Measurements from ENCODE around the gene SLC66A3. TPM values are rescaled to one million over a fixed set of nuclear protein-coding genes. Genes with fewer than 3 reads are reported as not detected.

The SLC66A3 gene
- polyA plus RNA-seq, 1 experiment: 64.4 TPM

GRCh38 chr2:11133936-11134320 lies 21.3 kb upstream of the SLC66A3 start:
- CTCF ChIA-PET: interaction anchor here (1.0 to 17.6 kb wide), 16 partner anchors 9 to 547 kb away, joined by 3 to 421 read pairs (median 10); partner anchors contain the start of gene E2F6
- POLR2A ChIA-PET: no interaction called here

GRCh38 chr2:11134349-11134748 lies 20.9 kb upstream of the SLC66A3 start:
- TF ChIP-seq CTCF (IDR thresholded peaks at IDR 0.05; ENCODE audit: insufficient read depth, low read depth, low read length): no peak
- no peak overlapping the region for H3K4me3 ChIP-seq (ENCODE audit: low read depth, low read length)
- H3K27me3 ChIP-seq (ENCODE audit: control insufficient read depth, insufficient read depth, low read length): 0 out of 2 replicates have a peak, but pooled peaks cover 2% of the 10 kb centered on the region
- DNase-seq (ENCODE audit: low read depth): no peak
- ChIA-PET CTCF (interaction anchor here (2.3 to 6.9 kb wide), 5 partner anchors 17 to 449 kb away, joined by 12 to 109 read pairs (median 69); partner anchors contain the start of gene E2F6), POLR2A (no interaction called here)
- H3K36me3 ChIP-seq (ENCODE audit: control insufficient read depth, insufficient read depth, low read length): no peaks in the 10 kb centered on the region

More at GRCh38 chr2:11133936-11134320, 21.3 kb upstream of the SLC66A3 start:
- H3K36me3 ChIP-seq (ENCODE audit: control insufficient read depth, insufficient read depth, low read length): no peaks in the 10 kb centered on the region
- H3K27me3 ChIP-seq (ENCODE audit: control insufficient read depth, insufficient read depth, low read length): 0 out of 2 replicates have a peak, but pooled peaks cover 2% of the 10 kb centered on the region
- H3K4me3 ChIP-seq (ENCODE audit: low read depth, low read length): no peak overlapping the region
- no peak for DNase-seq (ENCODE audit: low read depth)
- no peak for TF ChIP-seq CTCF (IDR thresholded peaks at IDR 0.05; ENCODE audit: insufficient read depth, low read depth, low read length)

DNA sequence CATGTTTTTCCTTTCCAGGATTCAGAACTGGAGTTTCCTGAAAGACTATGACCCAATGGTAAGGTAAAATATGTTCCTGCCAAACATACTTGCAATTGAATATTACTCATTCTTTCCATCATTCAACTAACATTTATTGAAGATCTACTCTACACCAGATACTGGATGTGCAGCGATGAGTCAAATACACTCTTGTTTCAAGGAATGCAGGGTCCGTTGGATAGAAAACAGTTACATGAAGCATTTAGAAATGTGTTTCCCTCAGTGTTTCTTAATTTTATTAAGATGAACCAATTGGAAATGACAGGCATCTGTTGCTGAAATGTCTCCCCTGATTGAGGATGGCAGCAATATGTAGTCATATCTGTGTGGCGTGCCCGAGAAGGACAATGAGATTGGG lies 14.8 kb upstream of the SLC66A3 start:
- ChIA-PET CTCF (interaction anchor here (0.6 to 0.8 kb wide), 2 partner anchors 9 kb away, joined by 3 to 4 read pairs; no protein-coding TSS in a partner anchor), POLR2A (no interaction called here)
- DNase-seq (ENCODE audit: low read depth): peak; percentile 3
- Histone ChIP-seq H3K27me3 (ENCODE audit: control insufficient read depth, insufficient read depth, low read length) (peaks cover 6% of the 10 kb centered on the region), H3K4me3 (ENCODE audit: low read depth, low read length) (no peak overlapping the region), H3K36me3 (ENCODE audit: control insufficient read depth, insufficient read depth, low read length) (no peaks in the 10 kb centered on the region)
- no peak for TF ChIP-seq CTCF (IDR thresholded peaks at IDR 0.05; ENCODE audit: insufficient read depth, low read depth, low read length)

- Histone ChIP-seq H3K27me3 (ENCODE audit: control insufficient read depth, insufficient read depth, low read length) (peaks cover 8% of the 10 kb centered on the region), H3K4me3 (ENCODE audit: low read depth, low read length) (no peak overlapping the region), H3K36me3 (ENCODE audit: control insufficient read depth, insufficient read depth, low read length) (no peaks in the 10 kb centered on the region)
- no peak for TF ChIP-seq CTCF (IDR thresholded peaks at IDR 0.05; ENCODE audit: insufficient read depth, low read depth, low read length)
- ChIA-PET POLR2A (no interaction called here), CTCF (interaction anchor here (0.7 to 1.4 kb wide), 3 partner anchors 9 to 110 kb away, joined by 3 to 5 read pairs (median 4); a partner anchor contains a TSS)
- DNase-seq (ENCODE audit: low read depth): no peak
Measured at GRCh38 chr2:11141319-11141718, 13.9 kb upstream of the SLC66A3 start.

DNA sequence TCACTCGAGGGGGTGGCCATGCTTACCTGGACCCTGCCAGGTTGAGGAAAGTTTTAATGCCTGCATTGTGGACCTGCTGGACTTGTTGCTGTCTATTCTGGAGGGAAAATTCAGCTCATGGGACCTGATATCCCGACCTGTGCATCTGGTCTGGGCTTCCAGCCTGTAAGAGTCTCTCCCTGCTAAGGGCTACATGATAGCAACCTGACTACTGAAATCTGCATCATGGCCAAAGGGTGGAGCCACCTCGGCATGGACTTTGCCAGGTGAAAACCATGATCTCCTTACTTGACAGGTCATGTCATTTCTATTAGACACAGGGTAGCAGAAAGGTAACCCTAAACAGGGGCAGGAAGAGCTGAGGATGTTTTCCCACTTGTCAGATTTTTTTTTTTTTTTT lies 12.9 kb upstream of the SLC66A3 start:
- POLR2A ChIA-PET: no interaction called here
- no peak for DNase-seq (ENCODE audit: low read depth)
- Histone ChIP-seq H3K27me3 (ENCODE audit: control insufficient read depth, insufficient read depth, low read length) (peaks cover 6% of the 10 kb centered on the region), H3K36me3 (ENCODE audit: control insufficient read depth, insufficient read depth, low read length) (no peaks in the 10 kb centered on the region), H3K4me3 (ENCODE audit: low read depth, low read length) (no peak overlapping the region)
- TF ChIP-seq CTCF (IDR thresholded peaks at IDR 0.05; ENCODE audit: insufficient read depth, low read depth, low read length): no peak
- CTCF ChIA-PET: interaction anchor here (0.6 to 1.4 kb wide), 3 partner anchors 10 to 342 kb away, joined by 3 to 5 read pairs (median 3); a partner anchor contains a TSS
